ENCODE measurements around the gene WDFY3.

The WDFY3 gene

DNA sequence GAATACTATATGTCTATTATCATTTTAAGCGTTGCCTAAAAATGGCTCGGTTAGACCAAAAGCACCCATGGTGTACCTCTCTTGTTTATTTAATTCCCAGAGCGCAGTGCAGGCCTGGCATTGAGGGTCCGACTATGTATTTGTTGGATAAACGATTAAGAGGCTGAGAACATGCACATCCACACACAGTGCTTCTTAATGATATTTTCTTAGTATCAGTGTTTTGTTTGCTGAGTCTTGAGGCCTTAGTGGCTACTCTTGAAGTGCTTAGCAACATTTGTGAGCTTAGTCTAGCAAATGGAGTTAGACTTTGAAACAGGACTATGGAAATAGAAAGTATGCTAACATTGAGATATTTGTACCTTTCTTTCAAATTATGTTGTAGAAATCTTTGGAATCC lies 339.8 kb downstream of the WDFY3 start:
- no peak overlapping the region for H3K4me3 ChIP-seq (ENCODE audit: low read length, poor library complexity, severe bottlenecking)
- H3K36me3 ChIP-seq (ENCODE audit: insufficient read depth, low read length), result no peaks in the 10 kb centered on the region
- no peak overlapping the region for H3K4me2 ChIP-seq (ENCODE audit: low read depth, low read length, poor library complexity, severe bottlenecking)
- TF ChIP-seq EZH2phosphoT487 (IDR thresholded peaks at IDR 0.05; ENCODE audit: borderline replicate concordance), result no peak
- no peaks in the 10 kb centered on the region for H3K79me2 ChIP-seq (ENCODE audit: insufficient read depth, low read length)
- no peak overlapping the region for H3K9ac ChIP-seq (ENCODE audit: low read depth, low read length, poor library complexity, severe bottlenecking)
- H4K20me1 ChIP-seq (ENCODE audit: insufficient read depth, low read length, poor library complexity, severe bottlenecking), result no peaks in the 10 kb centered on the region
- no peaks in the 10 kb centered on the region for H3K9me2 ChIP-seq (replicated peaks; ENCODE audit: low read depth, low read length)
- no peaks in the 10 kb centered on the region for H3F3A ChIP-seq (ENCODE audit: low read depth)
- H3K4me1 ChIP-seq (ENCODE audit: insufficient read depth, low read length, poor library complexity, severe bottlenecking), result no peaks in the 10 kb centered on the region
- H2AFZ ChIP-seq (ENCODE audit: low read length), result no peak overlapping the region
- no peaks in the 10 kb centered on the region for H3K27me3 ChIP-seq (ENCODE audit: insufficient read depth, low read length, poor library complexity, severe bottlenecking)
- no peaks in the 10 kb centered on the region for H3K9me3 ChIP-seq (ENCODE audit: insufficient read depth, low read depth, low read length)

DNA sequence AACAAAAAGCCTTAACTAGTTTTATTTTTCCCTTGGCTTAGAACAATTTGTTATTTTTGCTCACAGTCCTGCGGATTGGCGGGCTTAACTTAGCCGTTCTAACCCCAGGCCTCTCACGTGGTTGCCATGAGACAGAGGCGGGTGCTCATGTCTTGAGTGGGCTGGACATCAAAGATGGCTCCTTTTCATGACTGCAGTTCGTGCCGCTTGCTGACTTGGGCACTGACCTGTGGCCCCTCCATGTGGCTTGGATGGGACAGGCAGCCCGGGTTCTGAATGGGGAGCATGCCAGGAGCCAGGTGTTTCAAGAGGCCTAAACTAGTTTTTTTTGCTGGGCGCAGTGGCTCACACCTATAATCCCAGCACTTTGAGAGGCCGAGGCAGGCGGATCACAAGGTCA lies 342.8 kb downstream of the WDFY3 start:
- Histone ChIP-seq H3K4me3 (ENCODE audit: low read length, poor library complexity, severe bottlenecking) (no peak overlapping the region), H3K36me3 (ENCODE audit: insufficient read depth, low read length) (no peaks in the 10 kb centered on the region), H2AFZ (ENCODE audit: low read length) (no peak overlapping the region), H4K20me1 (ENCODE audit: insufficient read depth, low read length, poor library complexity, severe bottlenecking) (no peaks in the 10 kb centered on the region), H3K9me3 (ENCODE audit: insufficient read depth, low read depth, low read length) (no peaks in the 10 kb centered on the region), H3F3A (ENCODE audit: low read depth) (no peaks in the 10 kb centered on the region), H3K4me1 (ENCODE audit: insufficient read depth, low read length, poor library complexity, severe bottlenecking) (no peaks in the 10 kb centered on the region), H3K9ac (ENCODE audit: low read depth, low read length, poor library complexity, severe bottlenecking) (no peak overlapping the region), H3K9me2 (replicated peaks; ENCODE audit: low read depth, low read length) (no peaks in the 10 kb centered on the region), H3K27me3 (ENCODE audit: insufficient read depth, low read length, poor library complexity, severe bottlenecking) (no peaks in the 10 kb centered on the region), H3K79me2 (ENCODE audit: insufficient read depth, low read length) (no peaks in the 10 kb centered on the region), H3K4me2 (ENCODE audit: low read depth, low read length, poor library complexity, severe bottlenecking) (no peak overlapping the region)
- TF ChIP-seq EZH2phosphoT487 (IDR thresholded peaks at IDR 0.05; ENCODE audit: borderline replicate concordance), result no peak
- TF ChIP-seq, protein P1, sequence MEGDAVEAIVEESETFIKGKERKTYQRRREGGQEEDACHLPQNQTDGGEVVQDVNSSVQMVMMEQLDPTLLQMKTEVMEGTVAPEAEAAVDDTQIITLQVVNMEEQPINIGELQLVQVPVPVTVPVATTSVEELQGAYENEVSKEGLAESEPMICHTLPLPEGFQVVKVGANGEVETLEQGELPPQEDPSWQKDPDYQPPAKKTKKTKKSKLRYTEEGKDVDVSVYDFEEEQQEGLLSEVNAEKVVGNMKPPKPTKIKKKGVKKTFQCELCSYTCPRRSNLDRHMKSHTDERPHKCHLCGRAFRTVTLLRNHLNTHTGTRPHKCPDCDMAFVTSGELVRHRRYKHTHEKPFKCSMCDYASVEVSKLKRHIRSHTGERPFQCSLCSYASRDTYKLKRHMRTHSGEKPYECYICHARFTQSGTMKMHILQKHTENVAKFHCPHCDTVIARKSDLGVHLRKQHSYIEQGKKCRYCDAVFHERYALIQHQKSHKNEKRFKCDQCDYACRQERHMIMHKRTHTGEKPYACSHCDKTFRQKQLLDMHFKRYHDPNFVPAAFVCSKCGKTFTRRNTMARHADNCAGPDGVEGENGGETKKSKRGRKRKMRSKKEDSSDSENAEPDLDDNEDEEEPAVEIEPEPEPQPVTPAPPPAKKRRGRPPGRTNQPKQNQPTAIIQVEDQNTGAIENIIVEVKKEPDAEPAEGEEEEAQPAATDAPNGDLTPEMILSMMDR (conservative IDR thresholded peaks at IDR 0.05; ENCODE audit: low read length), result no peak

DNA sequence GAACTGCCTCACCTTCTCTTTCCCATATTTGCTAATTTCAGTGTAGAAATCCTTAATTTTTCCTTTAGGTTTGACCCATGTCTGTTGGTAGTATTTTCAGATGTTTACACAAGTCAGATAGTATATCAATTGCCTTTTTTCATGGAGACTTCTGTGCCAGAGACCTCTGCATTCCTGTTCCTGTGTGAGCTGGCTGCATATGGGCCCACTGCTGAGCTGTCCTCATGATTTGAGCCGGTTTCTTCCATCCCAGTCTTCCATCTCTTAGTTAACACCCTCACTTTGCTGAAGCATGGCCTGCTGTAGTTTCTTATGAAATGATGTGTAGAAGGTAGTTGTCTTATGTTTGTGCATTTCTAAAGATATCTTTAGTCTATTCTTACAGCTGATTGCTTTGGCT lies 343.5 kb downstream of the WDFY3 start:
- Histone ChIP-seq H3K36me3 (ENCODE audit: insufficient read depth, low read length) (no peaks in the 10 kb centered on the region), H4K20me1 (ENCODE audit: insufficient read depth, low read length, poor library complexity, severe bottlenecking) (no peaks in the 10 kb centered on the region), H2AFZ (ENCODE audit: low read length) (peak overlapping the region; percentile 27; the same call in 1 of the 2 replicates), H3K9me2 (replicated peaks; ENCODE audit: low read depth, low read length) (no peaks in the 10 kb centered on the region), H3K4me1 (ENCODE audit: insufficient read depth, low read length, poor library complexity, severe bottlenecking) (no peaks in the 10 kb centered on the region), H3K9me3 (ENCODE audit: insufficient read depth, low read depth, low read length) (no peaks in the 10 kb centered on the region), H3K79me2 (ENCODE audit: insufficient read depth, low read length) (no peaks in the 10 kb centered on the region), H3K4me3 (ENCODE audit: low read length, poor library complexity, severe bottlenecking) (no peak overlapping the region), H3K4me2 (ENCODE audit: low read depth, low read length, poor library complexity, severe bottlenecking) (no peak overlapping the region), H3F3A (ENCODE audit: low read depth) (no peaks in the 10 kb centered on the region), H3K9ac (ENCODE audit: low read depth, low read length, poor library complexity, severe bottlenecking) (no peak overlapping the region), H3K27me3 (ENCODE audit: insufficient read depth, low read length, poor library complexity, severe bottlenecking) (no peaks in the 10 kb centered on the region)
- TF ChIP-seq EZH2phosphoT487 (IDR thresholded peaks at IDR 0.05; ENCODE audit: borderline replicate concordance), result no peak
- TF ChIP-seq, protein P1 (conservative IDR thresholded peaks at IDR 0.05; ENCODE audit: low read length), result no peak
